ENCODE results near the gene SPATA20. TPM values are rescaled to one million over a fixed set of nuclear protein-coding genes. Genes with fewer than 3 reads are reported as not detected.

The SPATA20 gene
- total RNA-seq, 4 donors from 2014 or later = 22.3 to 67.9 (median 29.1) TPM

GRCh38 chr17:50539762-50540559, 7.0 kb upstream of the SPATA20 start:
- Histone ChIP-seq H3K4me3 (no peak overlapping the region), H3K9me3 (no peaks in the 10 kb centered on the region), H3K36me3 (no peaks in the 10 kb centered on the region), H3K4me1 (peaks cover 6 to 14% of the 10 kb centered on the region in 2 donors), H3K27ac (no peak overlapping the region), H3K27me3 (no peaks in the 10 kb centered on the region)
- in situ Hi-C loops (cut with MboI; ENCODE audit: low sequenced_read_pairs in 4 of 4) (loop anchor here (5.0 to 25.0 kb wide), 6 partner anchors 87 to 415 kb away; partner anchors contain the start of genes ABCC3 (in 1 of the 4) and WFIKKN2 (in 1 of the 4)), intact Hi-C loops (cut with DNase I; ENCODE audit: low total_unique reads) (loop anchor here (5.0 kb wide), 1 partner anchor 167 kb away; the partner anchor contains the start of gene ANKRD40)
- no peak for ATAC-seq
- no peak for TF ChIP-seq CTCF (IDR thresholded peaks at IDR 0.05 in 4 of 5, conservative IDR thresholded peaks at IDR 0.05 in 1 of 5)
- no peak for TF ChIP-seq POLR2A (IDR thresholded peaks at IDR 0.05)
- no peak for DNase-seq

- Histone ChIP-seq H3K36me3 (no peaks in the 10 kb centered on the region), H3K9me3 (no peaks in the 10 kb centered on the region), H3K27ac (peak overlapping the region in 2 of 4 donors; percentile 64 to 80), H3K27me3 (no peaks in the 10 kb centered on the region), H3K4me3 (peak overlapping the region in 1 of 4 donors; percentile 58), H3K4me1 (peaks cover 6 to 14% of the 10 kb centered on the region in 2 donors)
- DNase-seq (no peak), ATAC-seq (no peak)
- TF ChIP-seq POLR2A (IDR thresholded peaks at IDR 0.05) (no peak), CTCF (IDR thresholded peaks at IDR 0.05 in 4 of 5, conservative IDR thresholded peaks at IDR 0.05 in 1 of 5) (no peak)
- in situ Hi-C loops (cut with MboI; ENCODE audit: low sequenced_read_pairs in 4 of 4) (loop anchor here (5.0 to 25.0 kb wide), 6 partner anchors 87 to 414 kb away; partner anchors contain the start of genes ABCC3 (in 1 of the 4) and WFIKKN2 (in 1 of the 4)), intact Hi-C loops (cut with DNase I; ENCODE audit: low total_unique reads) (loop anchor here (5.0 kb wide), 1 partner anchor 167 kb away; the partner anchor contains the start of gene ANKRD40)
Measured at GRCh38 chr17:50540560-50541401, 6.2 kb upstream of the SPATA20 start.

DNA sequence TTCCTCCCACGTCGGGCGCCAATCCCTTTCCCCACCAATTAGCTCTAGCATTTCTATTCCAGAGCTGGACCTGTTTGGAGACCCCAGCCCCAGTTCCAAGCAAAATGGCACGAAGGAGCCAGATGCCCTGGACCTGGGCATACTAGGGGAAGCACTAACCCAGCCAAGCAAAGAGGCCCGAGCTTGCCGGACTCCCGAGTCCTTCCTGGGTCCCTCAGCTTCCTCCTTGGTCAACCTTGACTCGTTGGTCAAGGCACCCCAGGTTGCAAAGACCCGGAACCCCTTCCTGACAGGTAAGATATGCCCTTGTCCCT, 5.6 kb upstream of the SPATA20 start:
- no peaks in the 10 kb centered on the region for H3K27me3 ChIP-seq
- no peak for DNase-seq
- H3K36me3 ChIP-seq = no peaks in the 10 kb centered on the region
- intact Hi-C loops (cut with DNase I; ENCODE audit: low total_unique reads) = loop anchor here (5.0 kb wide), 1 partner anchor 166 kb away; the partner anchor contains the start of gene ANKRD40
- H3K4me1 ChIP-seq = peaks cover 6 to 15% of the 10 kb centered on the region in 2 donors
- peak in 1 of 2 donors; percentile 12 for ATAC-seq
- no peaks in the 10 kb centered on the region for H3K9me3 ChIP-seq
- H3K27ac ChIP-seq = peak overlapping the region; percentile 64 to 80 (median 74)
- TF ChIP-seq POLR2A (IDR thresholded peaks at IDR 0.05) (no peak), CTCF (IDR thresholded peaks at IDR 0.05 in 4 of 5, conservative IDR thresholded peaks at IDR 0.05 in 1 of 5) (no peak)
- in situ Hi-C loops (cut with MboI; ENCODE audit: low sequenced_read_pairs in 4 of 4) = loop anchor here (5.0 to 25.0 kb wide), 6 partner anchors 86 to 413 kb away; partner anchors contain the start of genes ABCC3 (in 1 of the 4) and WFIKKN2 (in 1 of the 4)
- peak overlapping the region; percentile 58 to 68 (median 66) for H3K4me3 ChIP-seq
